Measurements from ENCODE around the gene TRIM50.
"Not testable (repeated sequence)": the region's sequence is repeated elsewhere in the genome, so short reads cannot be mapped to it uniquely, and the experiment has no call there.

TRIM50 gene

GRCh38 chr7:73327922-73328321 lies at the start of gene TRIM50, which contains the start of gene FKBP6:
Gene TRIM50, minus strand, starts transcription at chr7:73328082. Its CDS starts 3,295 bp downstream, at chr7:73324787.
Gene FKBP6, plus strand, starts transcription at chr7:73328161. Its CDS starts 268 bp downstream, at chr7:73328429.
- not testable (repeated sequence) for H3K4me3 ChIP-seq (replicated peaks; ENCODE audit: low read depth, low read length)

GRCh38 chr7:73376671-73377412 lies 49.0 kb upstream of the TRIM50 start:
- DNase-seq (ENCODE audit: low read depth): no peak
- H3K4me3 ChIP-seq (replicated peaks; ENCODE audit: low read depth, low read length): no peak overlapping the region
- no peak for TF ChIP-seq CTCF (IDR thresholded peaks at IDR 0.05; ENCODE audit: low read length, missing control alignments)

More at GRCh38 chr7:73327922-73328321, at the start of gene TRIM50, which contains the start of gene FKBP6:
- DNase-seq (ENCODE audit: low read depth): not testable (repeated sequence)

- not testable (repeated sequence) for DNase-seq (ENCODE audit: low read depth)
Observed at GRCh38 chr7:73376262-73376661, 48.4 kb upstream of the TRIM50 start.

GRCh38 chr7:73373741-73374140 lies 45.9 kb upstream of the TRIM50 start:
- no peak for DNase-seq (ENCODE audit: low read depth)

More at GRCh38 chr7:73376262-73376661, 48.4 kb upstream of the TRIM50 start:
- H3K4me3 ChIP-seq (replicated peaks; ENCODE audit: low read depth, low read length): not testable (repeated sequence)

GRCh38 chr7:73369622-73370021 lies 41.7 kb upstream of the TRIM50 start:
- DNase-seq (ENCODE audit: low read depth): no peak
- H3K4me3 ChIP-seq (replicated peaks; ENCODE audit: low read depth, low read length): no peak overlapping the region
- TF ChIP-seq CTCF (IDR thresholded peaks at IDR 0.05; ENCODE audit: low read length, missing control alignments): no peak

More at GRCh38 chr7:73373741-73374140, 45.9 kb upstream of the TRIM50 start:
- no peak for TF ChIP-seq CTCF (IDR thresholded peaks at IDR 0.05; ENCODE audit: low read length, missing control alignments)
- H3K4me3 ChIP-seq (replicated peaks; ENCODE audit: low read depth, low read length): no peak overlapping the region

GRCh38 chr7:73369009-73369408 lies 41.1 kb upstream of the TRIM50 start:
- TF ChIP-seq CTCF (IDR thresholded peaks at IDR 0.05; ENCODE audit: low read length, missing control alignments): no peak
- H3K4me3 ChIP-seq (replicated peaks; ENCODE audit: low read depth, low read length): no peak overlapping the region

GRCh38 chr7:73366990-73367389 lies 39.1 kb upstream of the TRIM50 start:
- no peak for DNase-seq (ENCODE audit: low read depth)
- no peak overlapping the region for H3K4me3 ChIP-seq (replicated peaks; ENCODE audit: low read depth, low read length)
- no peak for TF ChIP-seq CTCF (IDR thresholded peaks at IDR 0.05; ENCODE audit: low read length, missing control alignments)

More at GRCh38 chr7:73369009-73369408, 41.1 kb upstream of the TRIM50 start:
- no peak for DNase-seq (ENCODE audit: low read depth)

GRCh38 chr7:73366127-73366526 lies 38.2 kb upstream of the TRIM50 start:
- no peak overlapping the region for H3K4me3 ChIP-seq (replicated peaks; ENCODE audit: low read depth, low read length)
- no peak for DNase-seq (ENCODE audit: low read depth)
- no peak for TF ChIP-seq CTCF (IDR thresholded peaks at IDR 0.05; ENCODE audit: low read length, missing control alignments)

Measured in fibroblast of pulmonary artery (primary cell).